Measurements from ENCODE around the gene KCTD15.

- no peak for TF ChIP-seq REST (IDR thresholded peaks at IDR 0.05; ENCODE audit: low read depth)
- no peak for TF ChIP-seq ZBTB7A (IDR thresholded peaks at IDR 0.05; ENCODE audit: low read depth)
- no peak for TF ChIP-seq MAX (IDR thresholded peaks at IDR 0.05)
- TF ChIP-seq NFIC (IDR thresholded peaks at IDR 0.05): no peak
- no peak for TF ChIP-seq EP300 (IDR thresholded peaks at IDR 0.05; ENCODE audit: borderline replicate concordance)
- TF ChIP-seq YY1 (IDR thresholded peaks at IDR 0.05; ENCODE audit: low read depth): no peak
Measured at GRCh38 chr19:33773704-33774624, 22.7 kb upstream of the KCTD15 start.
